H9 (cell line): Measurements from ENCODE around the gene FRMPD1. TPM values are rescaled to one million over a fixed set of nuclear protein-coding genes. Genes with fewer than 3 reads are reported as not detected.

Source experiments
- DNase-seq: peaks from one replicate; pipeline ENCODE4 v3.0.0-alpha.2; 2017
- H2AFZ ChIP-seq: one replicate; pipeline ENCODE4 v1.6.1; 2013; ENCODE audit warnings: mild to moderate bottlenecking, low read length, control low read depth, moderate library complexity
- H2AK5ac ChIP-seq: 2 replicates; pipeline ENCODE4 v1.6.1; 2013; ENCODE audit warnings: low read length, control low read depth, mixed read lengths; ENCODE audit not compliant: insufficient read length
- H2BK120ac ChIP-seq: one replicate; pipeline ENCODE4 v1.6.1; 2013; ENCODE audit warnings: low read depth, mild to moderate bottlenecking, low read length, control low read depth, inconsistent platforms; ENCODE audit not compliant: poor library complexity, severe bottlenecking
- H2BK12ac ChIP-seq: 2 replicates; pipeline ENCODE4 v1.6.1; 2013; ENCODE audit warnings: low read length, control low read depth, mixed read lengths, low read depth; ENCODE audit not compliant: insufficient read length
- H2BK15ac ChIP-seq: 2 replicates; pipeline ENCODE4 v1.6.1; 2013; ENCODE audit warnings: low read depth, low read length, control low read depth
- H2BK20ac ChIP-seq: one replicate; pipeline ENCODE4 v1.6.1; 2013; ENCODE audit warnings: low read depth, mild to moderate bottlenecking, low read length, control low read depth, inconsistent platforms; ENCODE audit not compliant: poor library complexity, severe bottlenecking
- H2BK5ac ChIP-seq: 2 replicates; pipeline ENCODE4 v1.6.1; 2013; ENCODE audit warnings: low read length, control low read depth, mixed read lengths; ENCODE audit not compliant: insufficient read length
- H3K14ac ChIP-seq: 2 replicates; pipeline ENCODE4 v1.6.1; 2013; ENCODE audit warnings: low read length, control low read depth; ENCODE audit not compliant: insufficient read depth
- H3K18ac ChIP-seq: 2 replicates; pipeline ENCODE4 v1.6.1; 2013; ENCODE audit warnings: low read depth, mild to moderate bottlenecking, mixed read lengths, low read length, control low read depth; ENCODE audit not compliant: insufficient read length
- H3K23ac ChIP-seq: 2 replicates; pipeline ENCODE4 v1.6.1; 2013; ENCODE audit warnings: low read length, control low read depth, mixed read lengths, low read depth; ENCODE audit not compliant: insufficient read length
- H3K23me2 ChIP-seq: 2 replicates; pipeline ENCODE4 v1.6.1; 2013; ENCODE audit warnings: low read depth, mild to moderate bottlenecking, mixed read lengths, low read length, control low read depth; ENCODE audit not compliant: insufficient read length, poor library complexity, severe bottlenecking
- H3K27ac ChIP-seq: 2 replicates; pipeline ENCODE4 v1.5.1; 2013; ENCODE audit warnings: low read length, control low read depth, mixed read lengths, low read depth; ENCODE audit not compliant: insufficient read length
- H3K27me3 ChIP-seq: 2 replicates; pipeline ENCODE4 v1.6.1; 2013; ENCODE audit warnings: low read length, control low read depth, inconsistent platforms; ENCODE audit not compliant: insufficient read depth
- H3K4ac ChIP-seq: 2 replicates; pipeline ENCODE4 v1.6.1; 2013; ENCODE audit warnings: low read depth, mild to moderate bottlenecking, control low read depth, inconsistent platforms, low read length, moderate library complexity
- H3K4me1 ChIP-seq: 2 replicates; pipeline ENCODE4 v1.6.1; 2013; ENCODE audit warnings: low read length, control low read depth, inconsistent platforms; ENCODE audit not compliant: insufficient read depth
- H3K4me2 ChIP-seq: 2 replicates; pipeline ENCODE4 v1.6.1; 2013; ENCODE audit warnings: low read length, control low read depth, mixed read lengths; ENCODE audit not compliant: insufficient read length, insufficient read depth
- H3K56ac ChIP-seq: 2 replicates; pipeline ENCODE4 v1.6.1; 2013; ENCODE audit warnings: low read depth, mild to moderate bottlenecking, mixed read lengths, low read length, control low read depth; ENCODE audit not compliant: insufficient read length
- H3K79me1 ChIP-seq: 2 replicates; pipeline ENCODE4 v1.6.1; 2013; ENCODE audit warnings: low read depth, mild to moderate bottlenecking, moderate library complexity, low read length, control low read depth, inconsistent platforms; ENCODE audit not compliant: insufficient read depth, poor library complexity, severe bottlenecking
- H3K79me2 ChIP-seq: 2 replicates; pipeline ENCODE4 v1.6.1; 2013; ENCODE audit warnings: low read length, control low read depth, inconsistent platforms; ENCODE audit not compliant: insufficient read depth
- H3K9ac ChIP-seq: 2 replicates; pipeline ENCODE4 v1.6.1; 2013; ENCODE audit warnings: low read length, control low read depth, mixed read lengths; ENCODE audit not compliant: insufficient read length; ENCODE audit errors: extremely low read depth
- H3K9me3 ChIP-seq: one replicate; pipeline ENCODE4 v1.6.1; 2013; ENCODE audit warnings: low read depth, low read length, inconsistent platforms; ENCODE audit not compliant: control insufficient read depth
- H3T11ph ChIP-seq: one replicate; pipeline ENCODE4 v1.6.1; 2013; ENCODE audit warnings: mild to moderate bottlenecking, low read length, control low read depth, inconsistent platforms
- H4K20me1 ChIP-seq: one replicate; pipeline ENCODE4 v1.6.1; 2013; ENCODE audit not compliant: control insufficient read depth, insufficient read length, insufficient read depth
- H4K5ac ChIP-seq: 2 replicates; pipeline ENCODE4 v1.6.1; 2013; ENCODE audit warnings: low read depth, mild to moderate bottlenecking, mixed read lengths, low read length, control low read depth; ENCODE audit not compliant: insufficient read length
- H4K8ac ChIP-seq: replicated peaks from 2 replicates; pipeline ENCODE4 v1.6.1; 2013; ENCODE audit warnings: low read length, control low read depth, mixed read lengths, low read depth; ENCODE audit not compliant: insufficient read length
- H4K91ac ChIP-seq: 2 replicates; pipeline ENCODE4 v1.6.1; 2013; ENCODE audit warnings: low read depth, mild to moderate bottlenecking, moderate library complexity, mixed read lengths, low read length, control low read depth; ENCODE audit not compliant: insufficient read length
- H3K27ac Mint-ChIP-seq, 3 experiments: 2 replicates in 2 of 3; 3 replicates in 1 of 3; pipeline ENCODE4 v1.8.0; 2020 to 2021; ENCODE audit warnings: mixed read lengths in 3 of 3, mild to moderate bottlenecking in 1 of 3, moderate library complexity in 1 of 3
- H3K27me3 Mint-ChIP-seq: 2 replicates; pipeline ENCODE4 v1.8.0; 2021; ENCODE audit warnings: low read depth, mild to moderate bottlenecking, moderate library complexity, mixed read lengths
- H3K36me3 Mint-ChIP-seq, 3 experiments: 2 replicates in 2 of 3; 3 replicates in 1 of 3; pipeline ENCODE4 v1.8.0; 2020 to 2021; ENCODE audit warnings: low read depth in 3 of 3, mixed read lengths in 3 of 3; ENCODE audit not compliant: insufficient read depth in 1 of 3
- H3K4me1 Mint-ChIP-seq, 2 experiments: 2 replicates each; pipeline ENCODE4 v1.8.0; 2020; ENCODE audit warnings: mixed read lengths in 2 of 2
- H3K4me3 Mint-ChIP-seq, 2 experiments: 2 replicates in 1 of 2; 3 replicates in 1 of 2; pipeline ENCODE4 v1.8.0; 2020 to 2021; ENCODE audit warnings: mild to moderate bottlenecking in 2 of 2, mixed read lengths in 2 of 2, moderate library complexity in 1 of 2
- H3K9me3 Mint-ChIP-seq, 2 experiments: 2 replicates in 1 of 2; 3 replicates in 1 of 2; pipeline ENCODE4 v1.8.0; 2020; ENCODE audit warnings: mild to moderate bottlenecking in 2 of 2, mixed read lengths in 2 of 2, moderate library complexity in 1 of 2
- CTCF ChIP-seq: fragments of 200-600 bp; sonication (generic); conservative IDR thresholded peaks from 3 replicates; pipeline ENCODE4 v1.8.0; 2021; ENCODE audit warnings: antibody characterized with exemption, mild to moderate bottlenecking
- WGBS: extraction: QIAGEN DNeasy Blood & Tissue Kit; methylation state at CpG from one replicate; pipeline ENCODE4 v1.1.7; 2013; ENCODE audit warnings: missing lambda C conversion rate, low lambda C conversion rate, mixed read lengths; ENCODE audit not compliant: insufficient read length; ENCODE audit errors: extremely low coverage; 5-methylcytosine and 5-hydroxymethylcytosine counted together
- total RNA-seq: library from RNA; stranded (reverse); gene quantifications from 2 replicates; pipeline ENCODE4 v1.2.1, GENCODE V29; 2021

The FRMPD1 gene
- total RNA-seq, 1 experiment from 2014 or later: 0.04 TPM

- Histone ChIP-seq H4K8ac (no peak overlapping the region), H2AK5ac (no peak overlapping the region), H3K4me1 (no peaks in the 10 kb centered on the region), H3T11ph (no peak overlapping the region), H4K5ac (no peak overlapping the region), H3K4ac (no peak overlapping the region), H3K4me2 (no peak overlapping the region), H4K91ac (no peak overlapping the region), H3K27me3 (peaks cover 29% of the 10 kb centered on the region; the same call in 1 of the 2 replicates), H2BK5ac (no peak overlapping the region), H2BK20ac (no peak overlapping the region), H4K20me1 (no peaks in the 10 kb centered on the region), H3K27ac (no peak overlapping the region), H3K23ac (no peak overlapping the region), H3K79me1 (no peaks in the 10 kb centered on the region), H2BK12ac (no peak overlapping the region), H3K18ac (no peak overlapping the region), H3K14ac (no peak overlapping the region), H2AFZ (no peak overlapping the region), H3K56ac (no peak overlapping the region), H3K9me3 (no peaks in the 10 kb centered on the region), H3K79me2 (no peaks in the 10 kb centered on the region), H2BK120ac (no peak overlapping the region), H3K9ac (no peak overlapping the region), H3K23me2 (peaks cover 7% of the 10 kb centered on the region), H2BK15ac (no peak overlapping the region)
- no peak for TF ChIP-seq CTCF
- H3K36me3 Mint-ChIP-seq: no peaks in the 10 kb centered on the region; a peak in 1 of 7 replicates
- peaks cover 86% of the 10 kb centered on the region for H3K27me3 Mint-ChIP-seq
- peaks cover 5 to 6% of the 10 kb centered on the region in 2 experiments for H3K4me1 Mint-ChIP-seq
- H3K27ac Mint-ChIP-seq: no peak overlapping the region
- H3K9me3 Mint-ChIP-seq: no peaks in the 10 kb centered on the region; a peak in 3 of 5 replicates
- no peak for DNase-seq
- no peak overlapping the region for H3K4me3 Mint-ChIP-seq
- no CpG with 5 or more reads among the region's 2 CpGs for WGBS
These were observed 2.6 kb downstream of the FRMPD1 start for GRCh38 chr9:37653385-37653784.
